Esophagus (tissue), 2 donors: Measurements from ENCODE around the gene IQGAP3. TPM values are rescaled to one million over a fixed set of nuclear protein-coding genes. Genes with fewer than 3 reads are reported as not detected.

Experiments
- H3K27ac ChIP-seq, 2 donors: one replicate each; pipeline ENCODE4 v1.5.1; 2013; ENCODE audit warnings: low read depth in 2 of 2, mild to moderate bottlenecking in 2 of 2, inconsistent platforms in 1 of 2, low read length in 1 of 2, moderate library complexity in 1 of 2
- H3K27me3 ChIP-seq, 2 donors: one replicate each; pipeline ENCODE4 v1.6.1; 2013; ENCODE audit warnings: low read length in 2 of 2, control low read depth in 1 of 2, mild to moderate bottlenecking in 1 of 2; ENCODE audit not compliant: insufficient read depth in 2 of 2, control insufficient read depth in 1 of 2
- H3K36me3 ChIP-seq, 2 donors: one replicate each; pipeline ENCODE4 v1.6.1; 2013; ENCODE audit warnings: low read length in 1 of 2; ENCODE audit not compliant: control insufficient read depth in 2 of 2, insufficient read depth in 2 of 2
- H3K4me1 ChIP-seq, 2 donors: one replicate each; pipeline ENCODE4 v1.6.1; 2013; ENCODE audit warnings: low read length in 1 of 2; ENCODE audit not compliant: control insufficient read depth in 2 of 2, insufficient read depth in 2 of 2
- H3K4me3 ChIP-seq, 2 donors: one replicate each; pipeline ENCODE4 v1.5.1; 2013; ENCODE audit warnings: low read length in 2 of 2, mild to moderate bottlenecking in 2 of 2, low read depth in 1 of 2, moderate library complexity in 1 of 2
- H3K9me3 ChIP-seq, 2 donors: one replicate each; pipeline ENCODE4 v1.6.1; 2013; ENCODE audit warnings: mild to moderate bottlenecking in 2 of 2, low read depth in 1 of 2, low read length in 1 of 2, moderate library complexity in 1 of 2; ENCODE audit not compliant: control insufficient read depth in 2 of 2, insufficient read depth in 1 of 2
- WGBS, 2 donors: extraction: QIAGEN DNeasy Blood & Tissue Kit; methylation state at CpG; one replicate each; pipeline ENCODE4 v1.1.7; 2013; 5-methylcytosine and 5-hydroxymethylcytosine counted together
- polyA plus RNA-seq, 2 donors: library from polyadenylated mRNA; stranded (reverse); fragments of 200-250 nt; gene quantifications; one replicate each; pipeline ENCODE4 v1.2.3, GENCODE V29; 2013
- donor health status: healthy with polysubstance abuse.
- donor health status: Bipolar disorder and iron deficiency.

Gene IQGAP3
- polyA plus RNA-seq, 2 donors: 3.8 to 7.8 TPM

DNA sequence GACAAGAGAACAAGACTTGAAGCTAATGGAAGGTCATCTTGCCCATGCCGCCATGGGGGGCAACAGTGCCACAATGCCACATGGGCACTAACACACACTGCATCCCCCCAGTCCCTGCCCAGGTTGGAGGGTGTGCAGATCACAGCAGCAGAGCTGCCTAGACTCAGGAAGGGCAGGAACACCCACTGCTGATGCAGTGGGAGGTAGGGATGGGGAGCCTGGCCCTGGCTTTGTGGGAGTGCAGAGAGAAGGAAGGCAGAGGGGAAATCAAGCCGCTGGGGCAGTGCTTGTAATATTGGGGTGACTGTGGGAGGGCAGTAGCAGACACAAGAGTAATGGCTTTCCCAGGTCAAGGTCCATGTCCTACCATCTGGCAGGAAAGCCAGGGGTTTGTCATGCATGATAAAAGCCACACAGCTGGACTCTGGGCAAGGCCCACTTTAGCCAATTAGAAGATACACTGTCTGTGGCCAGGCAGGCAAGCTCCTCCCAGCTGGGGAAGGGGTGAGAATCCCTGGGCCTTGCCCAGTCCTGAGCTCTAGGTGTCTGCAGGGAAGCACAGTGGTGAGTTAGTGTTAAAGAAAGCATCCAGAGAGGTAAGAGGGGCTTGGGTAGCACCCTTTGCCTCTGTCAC is 46.4 kb downstream of the IQGAP3 start:
- H3K4me3 ChIP-seq: no peak overlapping the region
- H3K9me3 ChIP-seq: no peaks in the 10 kb centered on the region
- 87 to 88% methylated on average over 2 of the region's 2 CpGs for WGBS, 2 donors
- H3K27ac ChIP-seq: no peak overlapping the region
- peaks cover 0 to 3% of the 10 kb centered on the region in 2 donors for H3K4me1 ChIP-seq
- H3K27me3 ChIP-seq: no peaks in the 10 kb centered on the region
- peaks cover 0 to 2% of the 10 kb centered on the region in 2 donors for H3K36me3 ChIP-seq

DNA sequence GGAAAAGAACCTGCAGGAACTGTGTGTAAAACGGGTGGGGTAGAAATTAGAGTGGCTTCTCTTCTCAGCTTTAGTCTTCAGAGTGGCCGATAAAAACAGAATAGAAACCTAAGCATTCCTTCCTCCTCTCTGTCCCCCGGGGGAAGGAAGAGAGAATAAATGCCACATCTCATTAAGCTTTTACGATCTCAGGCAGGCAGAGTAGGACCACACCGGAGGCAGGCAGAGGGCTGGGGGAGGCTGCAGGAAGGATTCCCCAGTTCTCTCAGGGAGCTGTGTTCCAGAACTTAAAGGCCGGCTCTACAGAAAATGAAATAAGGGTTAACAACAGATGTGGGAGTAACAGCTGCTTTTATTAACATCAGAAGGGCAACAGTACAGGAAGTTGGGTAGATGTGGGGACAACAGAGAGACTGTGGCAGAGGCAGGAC is 47.3 kb downstream of the IQGAP3 start:
- Histone ChIP-seq H3K4me1 (peaks cover 0 to 3% of the 10 kb centered on the region in 2 donors), H3K36me3 (peaks cover 0 to 2% of the 10 kb centered on the region in 2 donors), H3K4me3 (no peak overlapping the region), H3K27ac (no peak overlapping the region), H3K27me3 (no peaks in the 10 kb centered on the region), H3K9me3 (no peaks in the 10 kb centered on the region)
- whole genome bisulfite sequencing, 2 donors: 56 to 61% methylated on average over 6 of the region's 6 CpGs

DNA sequence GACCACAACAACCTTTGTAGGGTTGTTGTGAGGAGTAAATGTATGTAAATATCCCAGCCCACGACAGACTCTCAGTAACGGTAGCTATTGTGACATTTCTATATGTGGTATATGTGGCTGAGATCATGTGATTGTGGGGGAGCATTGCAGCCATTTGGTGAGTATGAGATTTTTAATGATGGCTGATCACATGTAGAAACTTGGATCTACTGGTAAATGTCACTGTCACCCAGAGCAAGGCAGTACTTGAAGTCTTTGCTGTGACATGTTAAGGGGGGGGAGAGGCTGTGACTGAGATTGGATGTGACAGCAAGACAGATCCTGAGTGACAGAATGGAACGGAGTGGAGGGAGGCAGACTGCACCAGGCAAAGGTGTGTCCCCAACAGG is 47.9 kb downstream of the IQGAP3 start:
- peaks cover 0 to 2% of the 10 kb centered on the region in 2 donors for H3K36me3 ChIP-seq
- no peaks in the 10 kb centered on the region for H3K9me3 ChIP-seq
- no peak overlapping the region for H3K27ac ChIP-seq
- H3K4me1 ChIP-seq: peaks cover 0 to 3% of the 10 kb centered on the region in 2 donors
- no peak overlapping the region for H3K4me3 ChIP-seq
- 70 to 74% methylated on average over 3 of the region's 3 CpGs for WGBS, 2 donors
- no peaks in the 10 kb centered on the region for H3K27me3 ChIP-seq

DNA sequence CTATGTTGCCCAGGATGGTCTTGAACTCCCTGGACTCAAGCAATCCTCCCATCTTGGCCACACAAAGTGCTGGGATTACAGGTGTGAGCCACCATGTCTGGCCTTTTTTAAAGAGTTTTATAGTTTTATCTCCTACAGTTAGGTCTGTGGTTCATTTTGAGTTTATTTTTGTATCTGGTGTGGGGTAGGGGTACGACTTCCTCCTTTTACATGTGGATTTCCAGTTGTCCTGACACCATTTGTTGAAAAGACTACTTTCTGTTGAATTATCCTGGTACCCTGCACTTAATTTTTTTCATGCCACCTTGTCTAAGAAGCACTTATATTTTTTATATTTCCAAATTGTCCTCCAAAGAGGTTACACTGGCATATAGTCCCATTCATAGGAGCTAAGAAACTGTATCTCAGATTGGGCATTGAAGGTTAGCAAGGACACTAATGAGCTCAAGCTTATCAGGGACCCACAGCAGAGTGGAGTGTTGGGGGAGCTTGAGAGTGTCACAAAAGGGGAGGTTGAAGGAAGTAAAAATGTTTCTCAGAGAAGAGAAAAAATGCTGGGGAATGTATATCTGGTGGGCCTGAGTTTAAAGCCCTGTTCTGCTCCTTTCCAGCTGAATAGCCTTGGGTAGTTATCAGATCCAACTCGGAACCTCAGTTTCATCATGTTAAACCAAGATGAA is 48.4 kb downstream of the IQGAP3 start:
- no peak overlapping the region for H3K4me3 ChIP-seq
- H3K27me3 ChIP-seq: no peaks in the 10 kb centered on the region
- H3K36me3 ChIP-seq: peaks cover 0 to 2% of the 10 kb centered on the region in 2 donors
- H3K27ac ChIP-seq: no peak overlapping the region
- peaks cover 0 to 3% of the 10 kb centered on the region in 2 donors for H3K4me1 ChIP-seq
- no peaks in the 10 kb centered on the region for H3K9me3 ChIP-seq
- WGBS, 2 donors: 80 to 84% methylated on average over 2 of the region's 2 CpGs

DNA sequence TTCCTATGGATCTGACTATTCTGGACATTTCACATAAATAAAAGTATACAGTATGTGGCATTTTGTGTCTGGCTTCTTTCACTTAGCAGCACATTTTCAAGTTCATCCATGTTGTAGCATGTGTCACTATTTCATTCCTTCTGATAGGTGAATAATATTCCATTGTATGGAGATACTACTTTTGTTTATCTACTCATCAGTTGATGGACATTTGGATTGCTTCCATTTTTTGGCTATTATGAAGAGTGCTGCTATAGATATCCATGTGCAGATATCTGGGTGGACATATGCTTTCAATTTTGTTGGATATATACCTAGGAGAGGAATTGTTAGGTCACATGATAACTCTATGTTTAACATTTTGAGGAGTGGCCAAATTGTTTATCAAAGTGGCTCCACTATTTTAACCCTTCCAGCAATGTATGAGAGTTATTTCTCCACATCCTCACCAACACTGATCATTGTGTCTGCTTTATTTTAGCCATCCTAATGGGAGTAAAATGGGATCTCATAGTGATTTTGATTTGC is 49.9 kb downstream of the IQGAP3 start:
- Histone ChIP-seq H3K36me3 (no peaks in the 10 kb centered on the region), H3K27ac (no peak overlapping the region), H3K4me3 (no peak overlapping the region), H3K9me3 (no peaks in the 10 kb centered on the region), H3K27me3 (no peaks in the 10 kb centered on the region), H3K4me1 (no peaks in the 10 kb centered on the region)

DNA sequence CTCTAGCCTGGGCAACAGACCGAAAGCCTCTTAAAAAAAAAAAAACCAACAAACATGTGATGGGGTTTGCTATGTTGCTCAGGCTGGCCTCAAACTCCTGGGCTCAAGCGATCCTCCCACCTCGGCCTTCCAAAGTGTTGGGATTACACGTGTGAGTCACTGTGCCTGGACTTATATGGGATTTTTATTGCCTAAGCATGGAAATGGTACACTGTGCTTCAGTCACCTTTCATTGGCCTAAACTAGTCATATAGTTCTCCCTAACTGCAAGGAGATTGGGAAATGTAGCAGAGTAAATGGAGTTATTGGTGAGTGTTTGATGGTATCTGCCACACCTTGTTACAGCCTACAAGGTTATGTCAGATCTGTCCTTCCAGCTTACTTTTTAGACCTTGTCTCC is 54.6 kb downstream of the IQGAP3 start:
- H3K27me3 ChIP-seq: no peaks in the 10 kb centered on the region
- H3K4me3 ChIP-seq: no peak overlapping the region
- 76 to 94% methylated on average over 4 of the region's 4 CpGs for WGBS, 2 donors
- no peaks in the 10 kb centered on the region for H3K4me1 ChIP-seq
- no peaks in the 10 kb centered on the region for H3K9me3 ChIP-seq
- no peak overlapping the region for H3K27ac ChIP-seq
- no peaks in the 10 kb centered on the region for H3K36me3 ChIP-seq

DNA sequence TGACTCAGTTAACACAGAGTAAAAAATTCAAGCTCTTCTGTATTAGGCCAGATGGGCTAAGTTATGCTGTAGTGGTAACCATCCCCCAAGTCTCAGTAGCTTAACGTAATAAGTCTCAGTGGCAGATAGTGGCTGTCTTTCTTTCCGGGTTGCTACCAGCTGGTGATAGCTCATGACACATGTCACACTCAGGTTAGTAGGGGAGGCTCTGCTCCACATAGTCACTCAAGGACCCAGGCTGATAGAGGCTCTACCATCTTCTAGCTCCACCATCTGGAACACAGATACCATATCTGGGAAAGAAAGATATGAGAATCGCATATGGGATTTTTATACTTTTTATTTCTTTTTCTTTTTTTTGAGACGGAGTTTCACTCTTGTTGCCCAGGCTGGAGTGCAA is 55.5 kb downstream of the IQGAP3 start:
- H3K9me3 ChIP-seq: no peaks in the 10 kb centered on the region
- H3K27ac ChIP-seq: no peak overlapping the region
- no peaks in the 10 kb centered on the region for H3K27me3 ChIP-seq
- 92 to 93% methylated on average over 4 of the region's 4 CpGs for WGBS, 2 donors
- H3K4me3 ChIP-seq: no peak overlapping the region
- no peaks in the 10 kb centered on the region for H3K36me3 ChIP-seq
- no peaks in the 10 kb centered on the region for H3K4me1 ChIP-seq

DNA sequence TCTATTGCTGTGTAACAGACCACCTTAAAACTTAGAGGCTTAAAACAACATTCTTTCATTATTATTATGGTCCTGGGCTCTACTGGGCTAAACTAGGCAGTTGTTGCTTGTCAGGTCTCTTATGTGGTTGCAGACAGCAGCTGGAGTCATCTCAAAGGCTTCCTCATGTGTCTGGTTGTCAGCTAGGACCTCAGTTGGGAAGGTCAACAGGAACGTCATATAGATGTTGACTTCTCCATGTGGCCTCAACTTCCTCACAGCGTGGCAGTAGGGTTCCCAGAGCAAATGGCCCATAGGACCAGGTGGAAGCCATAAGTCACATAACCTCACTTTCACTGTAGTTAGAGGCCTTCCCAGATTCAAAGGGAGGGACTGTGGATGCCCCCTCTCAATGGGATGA is 56.4 kb downstream of the IQGAP3 start:
- no peaks in the 10 kb centered on the region for H3K4me1 ChIP-seq
- 45 to 71% methylated on average over 2 of the region's 2 CpGs for WGBS, 2 donors
- H3K4me3 ChIP-seq: no peak overlapping the region
- no peaks in the 10 kb centered on the region for H3K9me3 ChIP-seq
- no peak overlapping the region for H3K27ac ChIP-seq
- no peaks in the 10 kb centered on the region for H3K27me3 ChIP-seq
- no peaks in the 10 kb centered on the region for H3K36me3 ChIP-seq

DNA sequence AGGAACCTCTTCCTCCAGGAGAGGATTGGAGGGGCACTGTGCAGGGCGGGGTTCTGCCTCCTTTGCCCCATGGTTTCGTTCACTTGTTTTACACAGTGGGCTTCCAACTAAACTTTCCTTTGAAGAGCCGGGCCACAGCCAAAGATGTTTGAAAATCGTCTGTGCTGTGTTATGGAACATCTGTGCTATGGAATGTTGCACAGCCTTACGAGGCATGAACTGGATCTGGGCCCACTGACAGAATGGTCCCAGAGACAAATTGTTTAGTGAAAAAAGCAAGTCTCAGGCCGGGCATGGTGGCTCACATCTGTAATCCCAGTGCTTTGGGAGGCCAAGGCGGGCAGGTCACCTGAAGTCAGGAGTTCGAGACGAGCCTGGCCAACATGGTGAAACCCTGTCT is 59.2 kb downstream of the IQGAP3 start:
- no peak overlapping the region for H3K4me3 ChIP-seq
- H3K9me3 ChIP-seq: no peaks in the 10 kb centered on the region
- whole genome bisulfite sequencing, 2 donors: 57 to 74% methylated on average over 9 of the region's 9 CpGs
- H3K27me3 ChIP-seq: no peaks in the 10 kb centered on the region
- H3K27ac ChIP-seq: no peak overlapping the region
- no peaks in the 10 kb centered on the region for H3K36me3 ChIP-seq
- peaks cover 4 to 5% of the 10 kb centered on the region in 2 donors for H3K4me1 ChIP-seq

DNA sequence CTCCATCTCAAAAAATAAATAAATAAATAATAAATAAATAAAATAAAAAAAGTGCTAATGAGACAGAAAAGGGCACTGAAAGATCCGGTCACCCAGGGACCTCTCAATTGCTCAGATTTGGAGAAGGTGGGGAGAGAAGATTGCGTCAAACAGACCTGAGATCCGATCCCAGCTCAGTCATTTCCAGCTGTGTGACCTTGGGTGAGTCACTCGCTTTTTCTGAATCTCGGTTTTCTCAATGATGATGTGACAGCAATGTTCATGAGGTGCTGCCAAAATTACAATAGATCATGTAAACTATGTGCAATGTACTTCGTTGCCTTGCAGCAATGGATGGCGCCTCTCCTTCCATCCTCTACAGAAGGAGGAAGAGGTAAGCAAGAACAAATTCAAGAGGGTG is 60.7 kb downstream of the IQGAP3 start:
- Histone ChIP-seq H3K27ac (no peak overlapping the region), H3K27me3 (no peaks in the 10 kb centered on the region), H3K36me3 (no peaks in the 10 kb centered on the region), H3K9me3 (no peaks in the 10 kb centered on the region), H3K4me1 (peaks cover 4 to 5% of the 10 kb centered on the region in 2 donors), H3K4me3 (no peak overlapping the region)
- 71 to 77% methylated on average over 7 of the region's 7 CpGs for WGBS, 2 donors
